Panc1 (cell line): Measurements from ENCODE around the gene CEP192.

Source experiments
- CTCF ChIP-seq: fragments of 450-650 bp; IDR thresholded peaks from 2 replicates; pipeline ENCODE4 v1.5.1; 2017; ENCODE audit warnings: mild to moderate bottlenecking
- REST ChIP-seq, 2 experiments: IDR thresholded peaks; 2 replicates each; pipeline ENCODE4 v1.6.1; 2011 to 2012; ENCODE audit warnings: low read depth in 2 of 2, control low read depth in 1 of 2, low read length in 1 of 2, mild to moderate bottlenecking in 1 of 2, moderate library complexity in 1 of 2; ENCODE audit not compliant: insufficient read depth in 1 of 2
- SIN3A ChIP-seq: IDR thresholded peaks from 2 replicates; pipeline ENCODE4 v1.6.1; 2012; ENCODE audit warnings: low read depth, mild to moderate bottlenecking, low read length, moderate library complexity, borderline replicate concordance; ENCODE audit not compliant: insufficient read depth
- TCF7L2 ChIP-seq: IDR thresholded peaks from 2 replicates; pipeline ENCODE4 v1.6.1; 2011; ENCODE audit warnings: mild to moderate bottlenecking, low read depth, low read length, inconsistent platforms

GRCh38 chr18:12989397-12990122 is 1.6 kb upstream of the CEP192 start:
- TF ChIP-seq CTCF (no peak), REST (IDR thresholded peaks at IDR 0.05; ENCODE audit: insufficient read depth in 1 of 2, low read depth in 2 of 2, low read length in 1 of 2) (no peak), SIN3A (no peak), TCF7L2 (no peak)
